Gastrocnemius medialis (tissue), 4 donors: ENCODE measurements around the gene RMC1. TPM values are rescaled to one million over a fixed set of nuclear protein-coding genes. Genes with fewer than 3 reads are reported as not detected.

ENCODE experiments used
- ATAC-seq, 2 donors: fragments of 150-250 bp; one replicate each; pipeline ENCODE4 v1.9.1; 2016
- DNase-seq, 2 donors: peaks; one replicate each; pipeline ENCODE4 v3.0.0-alpha.2; 2019
- H3K27ac ChIP-seq, 4 donors: fragments of 200-600 bp; sonication (generic); 1 replicate in 1 of 4; 2 replicates in 3 of 4; pipeline ENCODE4 v1.5.1; 2016 to 2018; ENCODE audit warnings: mild to moderate bottlenecking in 2 of 4, moderate library complexity in 1 of 4
- H3K27me3 ChIP-seq, 3 donors: fragments of 200-600 bp; sonication (generic) in 2 of 3; 1 replicate in 1 of 3; 2 replicates in 2 of 3; pipeline versions ENCODE4 v1.5.1 to v1.6.0; 2016 to 2019; ENCODE audit warnings: mild to moderate bottlenecking in 1 of 3, moderate library complexity in 1 of 3
- H3K36me3 ChIP-seq, 2 donors: fragments of 200-600 bp; sonication (generic) in 1 of 2; one replicate each; pipeline ENCODE4 v1.5.1; 2017 to 2018
- H3K4me1 ChIP-seq, 2 donors: fragments of 200-600 bp; sonication (generic) in 1 of 2; one replicate each; pipeline ENCODE4 v1.5.1; 2016 to 2017; ENCODE audit warnings: mild to moderate bottlenecking in 2 of 2
- H3K4me3 ChIP-seq, 4 donors: fragments of 200-600 bp; sonication (generic) in 3 of 4; 1 replicate in 1 of 4; 2 replicates in 3 of 4; pipeline ENCODE4 v1.5.1; 2016 to 2019; ENCODE audit warnings: mild to moderate bottlenecking in 2 of 4
- H3K9me3 ChIP-seq, 3 donors: fragments of 200-600 bp; sonication (generic) in 2 of 3; 1 replicate in 1 of 3; 2 replicates in 2 of 3; pipeline ENCODE4 v1.5.1; 2016 to 2019
- POLR2A ChIP-seq, 2 donors: fragments of 450-650 bp; IDR thresholded peaks; one replicate each; pipeline ENCODE4 v1.6.1; 2017; ENCODE audit warnings: antibody characterized with exemption in 2 of 2, mild to moderate bottlenecking in 2 of 2, moderate library complexity in 2 of 2
- in situ Hi-C, 4 donors: fragments of 200-750 bp; cut with MboI; loops; one replicate each; pipeline versions ENCODE4 v1.15.0 to v1.8.0; 2017; ENCODE audit warnings: low sequenced_read_pairs in 4 of 4
- intact Hi-C: fragments of 100-400 bp; cut with DNase I; formaldehyde crosslinking; loops from one replicate; pipeline ENCODE4 v1.15.1; 2023; ENCODE audit warnings: low total_unique reads
- total RNA-seq, 4 donors: library from RNA; depleted of rRNA; stranded (reverse); fragments of >200 nt; gene quantifications; one replicate each; pipeline versions ENCODE4 v1.1.0 to v1.2.3, GENCODE V29; 2016
- TF ChIP-seq, protein P1 (sequence below), 5 experiments: fragments of 450-650 bp in 3 of 5; fragments of 200-600 bp in 2 of 5; sonication (generic) in 2 of 5; IDR thresholded peaks in 4 of 5; conservative IDR thresholded peaks in 1 of 5; 1 replicate in 4 of 5; 2 replicates in 1 of 5; pipeline ENCODE4 v1.5.1; 2016 to 2019; ENCODE audit warnings: antibody characterized with exemption in 5 of 5, mild to moderate bottlenecking in 3 of 5, moderate library complexity in 3 of 5

The RMC1 gene
- total RNA-seq, 4 donors from 2014 or later, result 20.1 to 27.3 (median 25.2) TPM

DNA sequence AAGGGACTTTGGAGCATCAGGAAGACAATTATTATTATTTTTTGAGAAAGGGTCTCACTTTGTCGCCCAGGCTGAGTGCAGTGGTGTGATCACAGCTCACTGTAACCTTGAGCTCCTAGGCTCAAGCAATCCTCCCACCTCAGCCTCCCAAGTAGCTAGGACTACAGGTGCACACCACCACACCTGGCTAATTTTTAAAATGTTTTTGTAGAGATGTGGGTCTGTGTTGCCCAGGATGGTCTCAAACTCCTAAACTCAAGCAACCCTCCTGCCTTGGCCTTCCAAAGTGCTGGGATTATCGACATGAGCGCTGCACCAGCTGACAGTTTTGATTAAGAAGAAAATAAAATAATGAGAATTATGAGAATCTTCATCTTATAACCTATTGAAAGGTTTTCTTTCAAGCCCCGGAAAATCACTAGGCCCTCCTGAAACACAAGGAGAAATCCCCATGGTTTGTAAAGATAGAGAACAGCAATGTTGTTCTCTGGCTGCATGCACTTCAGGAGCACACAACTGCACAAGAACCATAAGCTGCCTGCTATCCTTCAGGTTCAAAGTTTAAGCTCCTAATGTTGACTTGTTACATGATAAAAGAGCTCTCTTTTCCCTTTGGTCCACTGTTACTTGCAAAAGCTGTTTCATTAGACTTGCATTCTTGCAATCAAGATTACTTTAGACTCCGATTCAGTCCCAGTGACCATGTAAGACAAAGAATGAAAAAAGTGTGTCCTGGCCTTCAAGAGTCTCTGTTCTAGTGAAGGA is 66.2 kb downstream of the RMC1 start:
- Histone ChIP-seq H3K27me3 (no peaks in the 10 kb centered on the region), H3K4me3 (no peak overlapping the region), H3K9me3 (no peaks in the 10 kb centered on the region), H3K27ac (no peak overlapping the region), H3K4me1 (peaks cover 16 to 26% of the 10 kb centered on the region in 2 donors), H3K36me3 (peaks cover 0 to 49% of the 10 kb centered on the region in 2 donors)
- in situ Hi-C loops, result no loop called here
- ATAC-seq (no peak), DNase-seq (no peak)
- TF ChIP-seq POLR2A (IDR thresholded peaks at IDR 0.05), result no peak
- TF ChIP-seq, protein P1, sequence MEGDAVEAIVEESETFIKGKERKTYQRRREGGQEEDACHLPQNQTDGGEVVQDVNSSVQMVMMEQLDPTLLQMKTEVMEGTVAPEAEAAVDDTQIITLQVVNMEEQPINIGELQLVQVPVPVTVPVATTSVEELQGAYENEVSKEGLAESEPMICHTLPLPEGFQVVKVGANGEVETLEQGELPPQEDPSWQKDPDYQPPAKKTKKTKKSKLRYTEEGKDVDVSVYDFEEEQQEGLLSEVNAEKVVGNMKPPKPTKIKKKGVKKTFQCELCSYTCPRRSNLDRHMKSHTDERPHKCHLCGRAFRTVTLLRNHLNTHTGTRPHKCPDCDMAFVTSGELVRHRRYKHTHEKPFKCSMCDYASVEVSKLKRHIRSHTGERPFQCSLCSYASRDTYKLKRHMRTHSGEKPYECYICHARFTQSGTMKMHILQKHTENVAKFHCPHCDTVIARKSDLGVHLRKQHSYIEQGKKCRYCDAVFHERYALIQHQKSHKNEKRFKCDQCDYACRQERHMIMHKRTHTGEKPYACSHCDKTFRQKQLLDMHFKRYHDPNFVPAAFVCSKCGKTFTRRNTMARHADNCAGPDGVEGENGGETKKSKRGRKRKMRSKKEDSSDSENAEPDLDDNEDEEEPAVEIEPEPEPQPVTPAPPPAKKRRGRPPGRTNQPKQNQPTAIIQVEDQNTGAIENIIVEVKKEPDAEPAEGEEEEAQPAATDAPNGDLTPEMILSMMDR (IDR thresholded peaks at IDR 0.05 in 4 of 5, conservative IDR thresholded peaks at IDR 0.05 in 1 of 5), result no peak
- intact Hi-C loops, result no loop called here

DNA sequence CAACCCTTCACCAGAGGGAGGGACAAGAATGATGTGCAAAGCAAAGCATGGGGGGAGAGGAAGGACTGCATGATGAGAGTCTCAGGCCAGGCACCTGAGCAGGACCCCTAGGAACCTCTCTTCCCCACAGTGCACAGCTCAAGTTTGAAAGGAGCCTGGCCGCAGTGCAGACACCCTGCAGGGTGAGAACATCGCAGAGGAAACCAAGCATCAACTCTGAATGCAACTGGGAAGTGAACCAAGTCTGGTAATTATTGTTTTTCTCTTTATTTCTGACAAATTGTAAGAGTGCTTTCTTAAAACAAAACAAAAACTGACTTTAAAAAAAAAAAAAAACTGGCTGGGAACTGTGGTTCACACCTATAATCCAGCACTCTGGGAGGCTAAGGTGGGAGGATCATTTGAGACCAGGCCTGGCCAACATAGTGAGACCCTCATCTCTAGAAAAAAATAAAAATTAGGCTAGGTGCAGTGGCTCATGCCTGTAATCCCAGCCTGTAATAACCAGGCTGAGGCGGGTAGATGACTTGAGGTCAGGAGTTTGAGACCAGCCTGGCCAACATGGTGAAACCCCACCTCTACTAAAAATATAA is 67.7 kb downstream of the RMC1 start:
- Histone ChIP-seq H3K4me3 (no peak overlapping the region), H3K27me3 (no peaks in the 10 kb centered on the region), H3K9me3 (no peaks in the 10 kb centered on the region), H3K36me3 (peaks cover 0 to 42% of the 10 kb centered on the region in 2 donors), H3K27ac (no peak overlapping the region), H3K4me1 (peaks cover 24 to 35% of the 10 kb centered on the region in 2 donors)
- ATAC-seq (no peak), DNase-seq (no peak)
- in situ Hi-C loops, result no loop called here
- intact Hi-C loops, result no loop called here
- TF ChIP-seq POLR2A (IDR thresholded peaks at IDR 0.05), result no peak
- TF ChIP-seq, protein P1 (IDR thresholded peaks at IDR 0.05 in 4 of 5, conservative IDR thresholded peaks at IDR 0.05 in 1 of 5), result no peak

DNA sequence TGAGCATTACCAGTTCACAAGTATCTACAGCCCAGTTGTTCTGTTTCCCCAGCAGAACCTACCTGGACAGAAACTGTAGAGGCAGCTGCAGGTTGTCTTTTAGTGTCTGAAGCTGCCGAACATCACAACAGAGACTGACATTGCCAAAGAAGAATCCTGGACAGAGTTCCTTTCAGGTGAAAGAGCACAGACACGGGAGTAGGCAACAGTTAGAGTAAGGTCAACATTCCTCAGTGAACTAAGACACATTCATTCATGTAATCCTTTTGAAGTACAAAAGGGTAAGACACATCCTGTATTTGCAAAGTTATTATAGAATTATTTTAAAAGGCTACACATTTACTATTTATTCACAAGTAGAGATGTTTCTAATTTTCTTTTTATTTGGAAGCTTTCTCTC is 68.7 kb downstream of the RMC1 start:
- intact Hi-C loops, result no loop called here
- DNase-seq (no peak), ATAC-seq (no peak)
- Histone ChIP-seq H3K27ac (no peak overlapping the region), H3K9me3 (no peaks in the 10 kb centered on the region), H3K4me1 (peaks cover 24 to 35% of the 10 kb centered on the region in 2 donors), H3K4me3 (no peak overlapping the region), H3K36me3 (peaks cover 0 to 34% of the 10 kb centered on the region in 2 donors), H3K27me3 (no peaks in the 10 kb centered on the region)
- no peak for TF ChIP-seq POLR2A (IDR thresholded peaks at IDR 0.05)
- TF ChIP-seq, protein P1 (IDR thresholded peaks at IDR 0.05 in 4 of 5, conservative IDR thresholded peaks at IDR 0.05 in 1 of 5), result no peak
- in situ Hi-C loops, result no loop called here

DNA sequence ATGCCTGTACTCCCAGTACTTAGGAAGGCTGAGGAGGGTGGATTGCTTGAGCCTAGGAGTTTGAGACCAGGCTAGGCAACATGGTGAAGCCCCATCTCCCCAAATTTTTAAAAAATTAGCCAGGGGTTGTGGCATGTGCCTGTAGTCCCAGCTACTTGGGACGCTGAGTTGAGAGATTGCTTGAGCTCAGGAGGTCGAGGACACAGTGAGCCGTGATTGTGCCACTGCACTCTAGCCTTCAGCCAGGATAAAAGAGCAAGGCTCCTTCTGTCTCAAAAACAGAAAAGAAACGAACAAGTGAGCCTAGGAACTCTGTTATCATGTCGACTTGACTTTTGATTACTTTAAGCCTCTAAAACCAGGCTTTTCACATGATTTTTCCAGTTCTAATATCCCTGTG is 69.3 kb downstream of the RMC1 start:
- Histone ChIP-seq H3K4me1 (peaks cover 24 to 35% of the 10 kb centered on the region in 2 donors), H3K27ac (peak overlapping the region in 2 of 4 donors; percentile 18 to 59), H3K4me3 (no peak overlapping the region), H3K27me3 (no peaks in the 10 kb centered on the region), H3K36me3 (peaks cover 0 to 28% of the 10 kb centered on the region in 2 donors), H3K9me3 (no peaks in the 10 kb centered on the region)
- intact Hi-C loops, result no loop called here
- no peak for ATAC-seq
- no peak for DNase-seq
- no peak for TF ChIP-seq POLR2A (IDR thresholded peaks at IDR 0.05)
- TF ChIP-seq, protein P1 (IDR thresholded peaks at IDR 0.05 in 4 of 5, conservative IDR thresholded peaks at IDR 0.05 in 1 of 5), result no peak
- in situ Hi-C loops, result no loop called here
